GM12891 (cell line): ENCODE measurements around the gene MAMDC2.

Source experiments
- POLR2A ChIP-seq: IDR thresholded peaks from 2 replicates; pipeline ENCODE4 v1.6.1; 2011; ENCODE audit warnings: low read depth, low read length, control low read depth
- POLR2AphosphoS5 ChIP-seq: IDR thresholded peaks from 2 replicates; pipeline ENCODE4 v1.6.1; 2011; ENCODE audit warnings: low read depth, low read length, control low read depth
- TAF1 ChIP-seq: IDR thresholded peaks from 2 replicates; pipeline ENCODE4 v1.6.1; 2011; ENCODE audit warnings: low read depth, low read length, control low read depth

GRCh38 chr9:70020991-70021571, 22.6 kb upstream of the MAMDC2 start:
- TF ChIP-seq TAF1 (no peak), POLR2AphosphoS5 (no peak), POLR2A (no peak)
